K562 (cell line): Measurements from ENCODE around the gene PA2G4. TPM values are rescaled to one million over a fixed set of nuclear protein-coding genes. Genes with fewer than 3 reads are reported as not detected.
A peak's percentile ranks its signal among the peaks of the same experiment; 100 is the strongest.

Source experiments
- ATAC-seq: fragments of 200-7000 bp; cut with Tn5 transposase; 3 replicates; pipeline ENCODE4 v1.9.1; 2020; ENCODE audit warnings: moderate library complexity
- BruUV-seq: library from RNA; stranded (reverse); fragments of 400-500 nt; replicated peaks from 2 replicates; lab custom pipeline; 2021; lab: Mats Ljungman, UMichigan
- CTCF ChIA-PET: fragments of 300-600 bp; formaldehyde crosslinking; extraction: SDS; loops from one replicate; lab custom pipeline; 2021; ENCODE audit warnings: low intra/inter-chr PET ratio; lab: Yijun Ruan, JAX
- POLR2A ChIA-PET: fragments of 300-600, 350-650 bp; sonication (Branson Sonifier 250); formaldehyde crosslinking; extraction: SDS; loops from one replicate; lab custom pipeline; 2021; ENCODE audit warnings: antibody characterized with exemption, inconsistent platforms; lab: Yijun Ruan, JAX
- DNase-seq, 4 experiments: peaks; one replicate each; pipeline versions ENCODE4 v3.0.0 to v3.0.0-alpha.2; 2011 to 2018; ENCODE audit warnings: low spot score in 3 of 4, mixed read lengths in 3 of 4; ENCODE audit errors: extremely low read depth in 1 of 4
- FAIRE-seq: peaks from 2 replicates; lab custom pipeline; 2011; peaks lifted over from hg19 to GRCh38; lab: Jason Lieb, UNC
- H2AFZ ChIP-seq: 2 replicates; pipeline ENCODE4 v1.6.0; 2011; ENCODE audit warnings: low read depth, low read length, control low read depth, inconsistent platforms
- H3K27ac ChIP-seq: fragments of 200-600 bp; 3 replicates; pipeline ENCODE4 v1.8.0; 2011; ENCODE audit warnings: low read depth, mild to moderate bottlenecking, control low read depth, inconsistent platforms, low read length, moderate library complexity, mixed read lengths; ENCODE audit errors: extremely low read depth
- H3K27me3 ChIP-seq, 2 experiments: fragments of 300-600 bp in 1 of 2; 2 replicates in 1 of 2; 3 replicates in 1 of 2; pipeline versions ENCODE4 v1.6.0 to v1.8.0; 2011; ENCODE audit warnings: inconsistent platforms in 2 of 2, low read length in 2 of 2, mild to moderate bottlenecking in 1 of 2, mixed read lengths in 1 of 2, moderate library complexity in 1 of 2; ENCODE audit not compliant: control insufficient read depth in 2 of 2, insufficient read depth in 2 of 2
- H3K36me3 ChIP-seq: fragments of 300-600 bp; 3 replicates; pipeline ENCODE4 v1.8.0; 2011; ENCODE audit warnings: mild to moderate bottlenecking, low read length, inconsistent platforms; ENCODE audit not compliant: control insufficient read depth, insufficient read depth
- H3K4me1 ChIP-seq, 2 experiments: fragments of 200-600 bp in 1 of 2; replicated peaks in 1 of 2; 2 replicates in 1 of 2; 3 replicates in 1 of 2; pipeline versions ENCODE4 v1.5.1 to v1.8.0; 2011; ENCODE audit warnings: inconsistent platforms in 2 of 2, low read length in 2 of 2, mild to moderate bottlenecking in 1 of 2, mixed read lengths in 1 of 2, moderate library complexity in 1 of 2; ENCODE audit not compliant: control insufficient read depth in 2 of 2, insufficient read depth in 2 of 2
- H3K4me2 ChIP-seq: 2 replicates; pipeline ENCODE4 v1.6.1; 2011; ENCODE audit warnings: low read length, control low read depth, inconsistent platforms, mixed read lengths; ENCODE audit not compliant: insufficient read depth
- H3K4me3 ChIP-seq: fragments of 200-600 bp; sonication (generic), shearing (Covaris generic); 2 replicates; pipeline ENCODE4 v1.5.1; 2016; ENCODE audit warnings: control low read depth, inconsistent platforms
- H3K79me2 ChIP-seq: fragments of 200-600 bp; 3 replicates; pipeline ENCODE4 v1.8.0; 2011; ENCODE audit warnings: low read length, inconsistent platforms; ENCODE audit not compliant: control insufficient read depth, insufficient read depth
- H3K9ac ChIP-seq, 2 experiments: 2 replicates each; pipeline versions ENCODE4 v1.6.0 to v1.6.1; 2011; ENCODE audit warnings: low read depth in 2 of 2, low read length in 2 of 2, control low read depth in 1 of 2, inconsistent platforms in 1 of 2, mild to moderate bottlenecking in 1 of 2, mixed read lengths in 1 of 2; ENCODE audit not compliant: insufficient read depth in 1 of 2
- H3K9me1 ChIP-seq: one replicate; pipeline ENCODE4 v1.6.0; 2011; ENCODE audit warnings: inconsistent platforms, mild to moderate bottlenecking, low read length, moderate library complexity; ENCODE audit not compliant: control insufficient read depth, insufficient read depth
- H3K9me3 ChIP-seq: replicated peaks from 2 replicates; pipeline ENCODE4 v1.5.1; 2011; ENCODE audit warnings: low read depth, low read length, inconsistent platforms; ENCODE audit not compliant: control insufficient read depth, insufficient read depth
- H4K20me1 ChIP-seq: replicated peaks from 2 replicates; pipeline ENCODE4 v1.6.1; 2011; ENCODE audit warnings: low read length, inconsistent platforms, mixed read lengths; ENCODE audit not compliant: control insufficient read depth, insufficient read depth
- ATF1 ChIP-seq, 2 experiments: fragments of 450-650 bp in 1 of 2; IDR thresholded peaks; 2 replicates each; pipeline ENCODE4 v1.6.1; 2016; ENCODE audit warnings: missing compliant biosample characterization in 1 of 2, missing genetic modification characterization in 1 of 2
- FOSL1 ChIP-seq: fragments of 200-800 bp; sonication (Bioruptor generic); conservative IDR thresholded peaks from 2 replicates; pipeline ENCODE4 v1.6.1; 2016; ENCODE audit warnings: missing genetic modification characterization, missing compliant biosample characterization
- HDGF ChIP-seq: fragments of 450-650 bp; IDR thresholded peaks from 2 replicates; pipeline ENCODE4 v1.6.1; 2016
- SAP30 ChIP-seq: fragments of 200-600 bp; sonication (generic); IDR thresholded peaks from 2 replicates; pipeline ENCODE4 v1.6.1; 2012; ENCODE audit warnings: borderline replicate concordance, low read depth, mild to moderate bottlenecking, moderate library complexity, low read length, control low read depth, inconsistent platforms; ENCODE audit not compliant: insufficient read depth, poor library complexity, severe bottlenecking
- ZNF282 ChIP-seq: sonication (generic); formaldehyde crosslinking; IDR thresholded peaks from 2 replicates; pipeline ENCODE4 v1.8.1; 2023; ENCODE audit warnings: missing genetic modification reagents
- WGBS: fragments of 100-300 bp; shearing (Covaris generic); methylation state at CpG from one replicate; pipeline ENCODE4 v1.1.6; 2016; ENCODE audit warnings: low coverage, mixed read lengths; ENCODE audit not compliant: insufficient coverage; ENCODE audit errors: missing lambda C conversion rate; 5-methylcytosine and 5-hydroxymethylcytosine counted together
- in situ Hi-C: fragments of 300-500 bp; cut with MboI; formaldehyde crosslinking; loops from 4 replicates; pipeline ENCODE4 v1.15.0; 2018; ENCODE audit warnings: inconsistent platforms, mixed read lengths
- intact Hi-C: fragments of 100-400 bp; cut with micrococcal nuclease; formaldehyde crosslinking; loops from 2 replicates; pipeline ENCODE4 v1.14.2; 2022
- polyA plus RNA-seq, 8 experiments: library from polyadenylated mRNA; depleted of rRNA in 4 of 8; stranded (reverse) in 5 of 8; unstranded in 3 of 8; fragments of >200 nt; fragmentation: Nextera tagmentation in 2 of 8; fragmentation: Illumina TruSeq in 1 of 8; extraction: Ambion mirVana in 2 of 8; extraction: Trizol in 1 of 8; gene quantifications; 2 replicates each; pipeline versions ENCODE4 v1.2.1 to v1.2.3, GENCODE V29; 2011 to 2014; ENCODE audit warnings: inconsistent platforms in 1 of 8, missing spikeins in 1 of 8
- total RNA-seq, 7 experiments: library from RNA; depleted of rRNA in 6 of 7; stranded (reverse); fragments of >200 nt in 6 of 7; fragmentation: Illumina TruSeq in 2 of 7; extraction: Trizol in 2 of 7; gene quantifications; 2 replicates each; pipeline versions ENCODE4 v1.2.1 to v1.2.3, GENCODE V29; 2011 to 2021; ENCODE audit warnings: low replicate concordance in 1 of 7
- TF ChIP-seq, protein P1 (sequence below): fragments of 450-650 bp; IDR thresholded peaks from 2 replicates; pipeline ENCODE4 v1.6.1; 2017; ENCODE audit warnings: mild to moderate bottlenecking, moderate library complexity

The PA2G4 gene
- total and polyA plus RNA-seq, 9 of the 15 experiments (the other 6 are each of a cell fraction or from before 2014, with no cell fraction given): 230 to 925 (median 638) TPM

DNA sequence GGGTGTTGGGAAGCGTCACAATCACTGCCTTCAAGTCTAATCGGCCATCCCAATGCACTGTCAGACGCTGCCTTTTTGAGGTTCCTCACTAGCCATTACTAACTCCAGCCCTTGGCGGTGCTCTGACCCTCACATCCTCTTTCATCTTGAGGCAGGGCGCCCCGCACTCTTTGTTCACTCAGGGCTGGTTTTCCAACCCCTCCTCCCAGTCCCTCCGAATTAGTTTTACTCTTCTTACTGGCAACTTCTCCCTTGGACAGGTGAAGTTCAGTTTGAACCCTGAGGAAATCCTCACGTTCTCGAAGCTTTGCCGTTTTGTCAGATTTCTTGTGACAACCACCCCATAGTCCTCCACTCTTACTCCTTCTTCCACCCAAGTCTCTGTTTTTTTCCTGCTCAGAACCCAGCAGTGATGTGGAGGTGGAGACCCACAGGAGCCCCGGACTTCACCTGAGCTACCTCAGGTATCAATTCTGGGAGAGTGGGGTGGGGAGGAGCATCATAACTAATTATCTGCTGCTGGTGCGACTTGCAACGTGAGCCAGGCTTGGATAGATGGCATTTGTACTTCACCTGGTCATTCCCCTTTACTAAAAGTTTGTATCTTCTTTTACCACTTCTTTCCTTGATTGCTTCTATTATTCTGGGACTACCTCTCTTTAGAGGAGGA is 14.5 kb downstream of the PA2G4 start:
- Histone ChIP-seq H3K9ac (peak overlapping the region; percentile 93 to 97), H3K4me3 (peak overlapping the region; percentile 59), H3K9me1 (no peaks in the 10 kb centered on the region), H3K79me2 (peaks cover 28% of the 10 kb centered on the region), H3K27ac (peak overlapping the region; percentile 61), H3K27me3 (no peaks in the 10 kb centered on the region), H4K20me1 (no peaks in the 10 kb centered on the region), H3K4me2 (peak overlapping the region; percentile 89), H3K9me3 (peaks cover 6% of the 10 kb centered on the region), H3K36me3 (peaks cover 32% of the 10 kb centered on the region), H3K4me1 (peaks cover 17 to 20% of the 10 kb centered on the region in 2 experiments), H2AFZ (peak overlapping the region; percentile 82)
- in situ Hi-C loops (no loop called here), intact Hi-C loops (loop anchor here (1.0 to 5.0 kb wide), 10 partner anchors 34 to 518 kb away; partner anchors contain the start of genes ANKRD52, CS, MYL6 and NABP2)
- 6% methylated on average over 13 of the region's 13 CpGs for WGBS
- no peak for FAIRE-seq
- TF ChIP-seq HDGF: 0 out of 2 replicates have a peak, but pooled peaks have one; percentile 66
- no peak for TF ChIP-seq ATF1 (CRISPR knock-in tag; IDR thresholded peaks at IDR 0.05)
- TF ChIP-seq ATF1 (tag; IDR thresholded peaks at IDR 0.05): peak; percentile 76; the same call in 1 of the 2 replicates
- TF ChIP-seq FOSL1 (tag): 0 out of 2 replicates have a peak, but pooled peaks have one; percentile 11
- TF ChIP-seq, protein P1, sequence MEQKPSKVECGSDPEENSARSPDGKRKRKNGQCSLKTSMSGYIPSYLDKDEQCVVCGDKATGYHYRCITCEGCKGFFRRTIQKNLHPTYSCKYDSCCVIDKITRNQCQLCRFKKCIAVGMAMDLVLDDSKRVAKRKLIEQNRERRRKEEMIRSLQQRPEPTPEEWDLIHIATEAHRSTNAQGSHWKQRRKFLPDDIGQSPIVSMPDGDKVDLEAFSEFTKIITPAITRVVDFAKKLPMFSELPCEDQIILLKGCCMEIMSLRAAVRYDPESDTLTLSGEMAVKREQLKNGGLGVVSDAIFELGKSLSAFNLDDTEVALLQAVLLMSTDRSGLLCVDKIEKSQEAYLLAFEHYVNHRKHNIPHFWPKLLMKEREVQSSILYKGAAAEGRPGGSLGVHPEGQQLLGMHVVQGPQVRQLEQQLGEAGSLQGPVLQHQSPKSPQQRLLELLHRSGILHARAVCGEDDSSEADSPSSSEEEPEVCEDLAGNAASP: no peak
- peak; percentile 3 for TF ChIP-seq SAP30
- TF ChIP-seq ZNF282 (CRISPR knock-in tag): 0 out of 2 replicates have a peak, but pooled peaks have one; percentile 69
- ChIA-PET CTCF (interaction anchor here (1.5 to 3.8 kb wide), 5 partner anchors 69 to 140 kb away, joined by 5 to 36 read pairs (median 13); partner anchors contain the start of genes ANKRD52, NABP2 and SMARCC2), POLR2A (interaction anchor here (0.6 to 5.3 kb wide), 30 partner anchors 9 to 411 kb away, joined by 3 to 125 read pairs (median 6); partner anchors contain the start of genes COQ10A, ESYT1, ITGA7 and MYL6)
- ATAC-seq: peak; percentile 8
- BruUV-seq: no TSS peak
- no peak for DNase-seq
